ENCODE results near the gene SPATA45. TPM values are rescaled to one million over a fixed set of nuclear protein-coding genes. Genes with fewer than 3 reads are reported as not detected.

Gene SPATA45
- total RNA-seq, 1 donor from 2014 or later = 0.30 TPM

DNA sequence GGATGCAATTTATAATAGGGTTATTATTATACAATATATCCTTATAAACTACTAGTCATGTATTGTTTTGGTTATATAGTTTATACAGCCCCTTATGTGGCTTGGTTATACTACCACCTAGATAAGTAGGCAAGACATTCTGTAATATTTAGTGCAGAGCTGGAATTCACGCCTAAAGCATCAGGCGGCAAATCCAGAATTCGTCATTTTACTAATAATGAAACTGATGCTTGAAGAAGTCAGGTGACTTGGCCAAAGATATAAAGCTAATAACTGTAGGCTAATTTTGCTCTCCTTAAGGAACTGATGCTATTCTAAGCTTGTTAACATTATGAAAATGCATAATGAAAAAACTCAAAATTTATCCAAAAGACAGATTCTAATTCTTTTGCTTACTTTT is 66.7 kb downstream of the SPATA45 start:
- DNase-seq (ENCODE audit: low read depth) = no peak

Other genes starting within 250 kb of the SPATA45 start
- 21.6 and 34.6 TPM in 2 replicates for gene ATF3, start 238.9 kb downstream of the SPATA45 start, total RNA-seq
- gene BATF3, start 147.8 kb downstream of the SPATA45 start, total RNA-seq = 0.55 and 3.6 TPM in 2 replicates
- gene NSL1, start 55.9 kb downstream of the SPATA45 start, total RNA-seq = 31.8 and 38.4 TPM in 2 replicates
- 16.0 and 17.6 TPM in 2 replicates for gene TATDN3, start 55.8 kb downstream of the SPATA45 start, total RNA-seq
- gene FLVCR1, start 10.6 kb upstream of the SPATA45 start, total RNA-seq = 12.9 and 24.8 TPM in 2 replicates
- gene VASH2, start 102.9 kb upstream of the SPATA45 start, total RNA-seq = 0.35 TPM in 1 of 2 replicates, not detected in the other
- 43.7 and 44.3 TPM in 2 replicates for gene ANGEL2, start 168.2 kb upstream of the SPATA45 start, total RNA-seq
- 25.5 and 28.2 TPM in 2 replicates for gene RPS6KC1, start 203.6 kb upstream of the SPATA45 start, total RNA-seq

Data from renal cortical epithelial cell (primary cell).